ENCODE data around the gene TECRL.

GRCh38 chr4:64405761-64406160, 3.5 kb downstream of the TECRL start:
- no peak for TF ChIP-seq CTCF (conservative IDR thresholded peaks at IDR 0.05; ENCODE audit: low read depth, low read length)
- no peak for TF ChIP-seq EZH2 (IDR thresholded peaks at IDR 0.05; ENCODE audit: borderline replicate concordance, low read depth, low read length, poor library complexity, severe bottlenecking)

Data from A673 (cell line).